ENCODE data around the gene ARHGAP15.

The ARHGAP15 gene

DNA sequence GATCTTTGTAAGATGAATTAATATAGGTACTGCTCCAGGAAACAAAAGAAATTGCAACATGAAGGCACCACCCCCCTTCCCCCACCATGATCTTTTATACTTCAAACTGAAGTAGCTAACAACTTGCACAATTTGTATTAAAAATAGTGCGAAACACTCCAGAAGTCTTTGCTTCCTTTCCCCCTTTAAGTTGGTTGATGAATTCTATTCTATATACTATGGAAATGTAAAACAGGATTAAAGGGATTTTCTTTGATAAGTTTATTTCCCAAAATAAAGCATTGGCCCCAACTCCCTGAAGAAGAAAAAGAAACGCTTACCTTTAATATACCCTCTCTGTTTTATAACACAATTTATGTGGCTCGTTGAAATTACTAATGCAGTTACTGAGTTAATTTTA lies 227.1 kb downstream of the ARHGAP15 start:
- H3K4me3 ChIP-seq (ENCODE audit: low read depth, low read length) = no peak overlapping the region
- TF ChIP-seq, protein P1, sequence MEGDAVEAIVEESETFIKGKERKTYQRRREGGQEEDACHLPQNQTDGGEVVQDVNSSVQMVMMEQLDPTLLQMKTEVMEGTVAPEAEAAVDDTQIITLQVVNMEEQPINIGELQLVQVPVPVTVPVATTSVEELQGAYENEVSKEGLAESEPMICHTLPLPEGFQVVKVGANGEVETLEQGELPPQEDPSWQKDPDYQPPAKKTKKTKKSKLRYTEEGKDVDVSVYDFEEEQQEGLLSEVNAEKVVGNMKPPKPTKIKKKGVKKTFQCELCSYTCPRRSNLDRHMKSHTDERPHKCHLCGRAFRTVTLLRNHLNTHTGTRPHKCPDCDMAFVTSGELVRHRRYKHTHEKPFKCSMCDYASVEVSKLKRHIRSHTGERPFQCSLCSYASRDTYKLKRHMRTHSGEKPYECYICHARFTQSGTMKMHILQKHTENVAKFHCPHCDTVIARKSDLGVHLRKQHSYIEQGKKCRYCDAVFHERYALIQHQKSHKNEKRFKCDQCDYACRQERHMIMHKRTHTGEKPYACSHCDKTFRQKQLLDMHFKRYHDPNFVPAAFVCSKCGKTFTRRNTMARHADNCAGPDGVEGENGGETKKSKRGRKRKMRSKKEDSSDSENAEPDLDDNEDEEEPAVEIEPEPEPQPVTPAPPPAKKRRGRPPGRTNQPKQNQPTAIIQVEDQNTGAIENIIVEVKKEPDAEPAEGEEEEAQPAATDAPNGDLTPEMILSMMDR (IDR thresholded peaks at IDR 0.05; ENCODE audit: borderline replicate concordance, insufficient read depth, low read depth, low read length) = no peak

DNA sequence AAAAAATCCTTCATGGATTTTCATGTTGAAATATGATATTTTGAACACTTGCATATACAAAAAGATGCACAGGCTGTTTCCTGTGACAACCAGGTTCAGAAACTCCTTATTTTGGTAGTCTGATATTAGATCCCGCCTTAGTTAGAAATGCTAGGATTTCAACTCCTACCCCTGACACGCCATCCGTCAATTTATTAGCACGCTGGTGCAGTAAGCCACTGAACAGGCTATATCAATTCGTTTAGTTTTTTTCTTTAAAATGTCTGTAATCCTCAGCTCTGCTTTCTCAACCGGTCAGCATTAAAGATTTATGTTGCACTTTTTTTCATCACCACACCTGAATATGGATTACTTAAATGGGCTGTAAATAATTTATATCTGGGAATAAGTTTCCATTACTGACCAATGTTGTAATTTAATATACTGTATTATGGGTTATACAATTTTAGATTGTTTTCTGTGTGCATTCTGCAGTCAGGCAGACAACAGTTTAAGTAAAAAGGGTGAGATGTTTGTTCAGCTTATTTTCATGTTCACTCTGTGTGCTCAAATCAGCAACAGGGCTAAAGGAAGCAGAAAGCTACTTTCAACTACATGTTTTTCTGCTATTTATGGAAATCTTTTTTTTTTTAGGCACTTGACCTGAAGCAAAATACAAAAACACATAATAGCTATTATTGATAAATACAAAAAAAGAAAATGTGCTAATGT lies 227.7 kb downstream of the ARHGAP15 start:
- H3K4me3 ChIP-seq (ENCODE audit: low read depth, low read length) = no peak overlapping the region
- TF ChIP-seq, protein P1 (IDR thresholded peaks at IDR 0.05; ENCODE audit: borderline replicate concordance, insufficient read depth, low read depth, low read length) = no peak

DNA sequence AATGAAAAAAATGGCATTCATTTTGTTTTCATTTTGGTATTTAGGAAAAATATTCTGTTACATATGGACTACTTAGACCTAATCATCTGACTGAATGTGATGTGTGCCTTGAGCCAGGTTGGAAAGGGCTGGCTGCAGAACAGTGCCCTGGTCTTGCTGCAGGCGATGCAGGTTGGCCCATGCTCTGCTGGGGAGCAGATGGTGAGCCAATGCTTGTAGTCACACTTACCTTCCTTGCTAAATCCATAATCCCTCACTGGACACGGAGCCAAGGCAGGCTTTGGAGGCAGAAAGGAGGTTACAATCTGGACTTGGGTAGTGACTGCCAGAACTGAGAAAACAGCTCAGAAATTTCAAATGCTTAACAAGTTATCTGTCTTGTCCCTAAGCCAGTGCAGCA lies 228.7 kb downstream of the ARHGAP15 start:
- no peak overlapping the region for H3K4me3 ChIP-seq (ENCODE audit: low read depth, low read length)
- TF ChIP-seq, protein P1 (IDR thresholded peaks at IDR 0.05; ENCODE audit: borderline replicate concordance, insufficient read depth, low read depth, low read length) = no peak

DNA sequence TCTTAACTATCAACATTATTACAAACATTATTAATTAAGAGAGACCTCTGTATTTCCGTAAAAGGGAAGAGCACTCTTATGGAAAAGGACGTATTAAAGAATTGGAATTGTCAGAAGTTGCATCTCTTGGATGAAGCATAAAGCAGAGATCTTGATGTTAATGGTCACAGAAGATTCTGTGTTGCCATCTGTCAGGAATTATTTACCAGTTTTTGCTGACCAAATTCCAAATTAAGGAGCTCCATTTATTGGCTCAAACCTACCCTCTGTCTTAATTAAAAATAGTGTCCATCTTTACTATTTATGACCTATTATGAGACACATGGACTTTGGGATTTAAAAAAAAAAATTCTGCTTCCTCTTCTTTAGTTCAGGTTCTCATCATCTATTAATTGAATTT lies 232.1 kb downstream of the ARHGAP15 start:
- no peak overlapping the region for H3K4me3 ChIP-seq (ENCODE audit: low read depth, low read length)
- TF ChIP-seq, protein P1 (IDR thresholded peaks at IDR 0.05; ENCODE audit: borderline replicate concordance, insufficient read depth, low read depth, low read length) = no peak

DNA sequence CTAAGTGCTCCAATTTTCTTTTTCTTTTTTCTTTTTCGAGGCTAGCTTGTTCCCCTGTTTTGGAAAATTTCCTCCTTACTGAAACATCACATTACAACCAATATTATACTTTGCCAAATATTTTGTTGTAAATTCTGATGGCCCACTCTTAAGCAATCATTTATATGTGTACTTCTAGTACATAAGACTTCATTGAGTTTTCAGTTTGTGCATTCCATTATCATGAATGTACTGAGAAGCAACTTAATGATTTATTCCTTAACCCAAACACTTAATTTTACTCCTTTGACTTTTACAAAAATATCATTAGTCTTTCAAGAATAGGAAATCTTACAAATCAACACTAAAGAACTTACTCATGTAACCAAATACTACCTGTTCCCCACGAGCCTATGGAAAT lies 242.4 kb downstream of the ARHGAP15 start:
- H3K4me3 ChIP-seq (ENCODE audit: low read depth, low read length) = no peak overlapping the region
- TF ChIP-seq, protein P1 (IDR thresholded peaks at IDR 0.05; ENCODE audit: borderline replicate concordance, insufficient read depth, low read depth, low read length) = no peak

DNA sequence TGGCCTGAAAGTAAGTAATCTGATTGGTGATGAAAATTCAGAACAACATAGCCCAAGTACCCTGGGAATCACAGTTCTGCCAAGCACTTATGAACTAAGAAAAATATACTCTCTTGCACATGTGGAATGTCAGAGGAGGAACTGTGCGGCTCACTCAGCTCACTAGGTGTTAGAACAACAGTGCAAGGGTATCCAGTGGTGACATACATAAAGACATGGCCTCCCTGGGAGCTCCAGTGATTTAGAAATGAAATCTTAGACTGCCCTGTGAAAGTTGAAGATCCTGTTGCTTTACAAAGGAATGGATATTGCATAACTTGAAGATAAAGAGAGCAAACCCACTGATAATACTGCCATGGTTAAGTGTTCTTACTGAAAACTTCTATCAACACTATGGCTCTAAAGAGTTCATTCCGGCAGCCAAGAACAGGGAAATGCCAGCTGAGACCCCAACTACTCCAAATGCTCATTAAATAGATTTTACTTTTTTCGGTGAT lies 246.2 kb downstream of the ARHGAP15 start:
- TF ChIP-seq, protein P1 (IDR thresholded peaks at IDR 0.05; ENCODE audit: borderline replicate concordance, insufficient read depth, low read depth, low read length) = no peak
- no peak overlapping the region for H3K4me3 ChIP-seq (ENCODE audit: low read depth, low read length)

DNA sequence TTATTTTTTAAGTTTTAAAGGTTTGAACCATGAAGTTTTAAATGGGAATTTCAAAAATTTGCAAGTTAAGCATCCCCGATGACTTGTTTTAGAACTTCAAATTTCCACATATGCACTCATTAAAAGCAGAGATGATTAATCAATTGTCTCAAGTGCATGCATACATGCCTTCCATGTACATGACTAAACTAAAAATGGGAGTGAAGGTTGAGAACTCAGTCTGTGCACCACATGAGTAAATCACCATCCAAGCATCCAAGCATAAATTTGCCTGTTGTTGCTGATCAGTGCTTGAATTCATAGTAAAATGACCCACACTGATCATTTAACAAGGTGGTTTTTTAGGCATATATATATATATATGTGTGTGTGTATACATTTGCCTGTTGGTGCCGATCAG lies 249.8 kb downstream of the ARHGAP15 start:
- no peak overlapping the region for H3K4me3 ChIP-seq (ENCODE audit: low read depth, low read length)
- TF ChIP-seq, protein P1 (IDR thresholded peaks at IDR 0.05; ENCODE audit: borderline replicate concordance, insufficient read depth, low read depth, low read length) = no peak

Measured in GM12875 (cell line).